ENCODE measurements around the gene GPN1.
"Not testable (repeated sequence)": the region's sequence is repeated elsewhere in the genome, so short reads cannot be mapped to it uniquely, and the experiment has no call there.

Gene GPN1

DNA sequence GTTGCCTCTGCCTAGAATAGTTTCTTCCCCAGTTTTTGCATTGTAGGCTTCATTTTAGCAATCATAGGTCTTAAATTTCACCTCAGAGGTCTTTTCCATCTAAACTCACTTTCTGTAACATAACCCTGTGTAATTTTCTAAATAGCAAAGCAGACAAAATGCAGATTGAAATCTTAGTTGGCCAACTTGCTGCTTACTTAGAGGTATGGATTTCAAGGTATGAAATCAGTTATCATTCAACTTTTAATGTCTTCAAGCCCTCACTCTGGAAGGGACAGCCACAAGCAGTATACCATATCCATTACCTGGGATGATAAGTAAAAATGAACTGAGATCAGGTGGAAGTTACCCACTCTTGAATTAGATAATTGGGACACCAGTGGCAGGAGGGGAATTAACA is 3.9 kb upstream of the GPN1 start:
- DNase-seq = no peak
- H3K27ac Mint-ChIP-seq = no peak overlapping the region
- H3K4me3 Mint-ChIP-seq = no peak overlapping the region
- no peak for TF ChIP-seq CTCF (IDR thresholded peaks at IDR 0.05)
- peaks cover 32% of the 10 kb centered on the region for H3K36me3 Mint-ChIP-seq (ENCODE audit: low read depth)
- H3K4me1 Mint-ChIP-seq = no peaks in the 10 kb centered on the region
- H3K9me3 Mint-ChIP-seq = no peaks in the 10 kb centered on the region
- H3K27me3 Mint-ChIP-seq (ENCODE audit: low read depth, poor library complexity) = no peaks in the 10 kb centered on the region

DNA sequence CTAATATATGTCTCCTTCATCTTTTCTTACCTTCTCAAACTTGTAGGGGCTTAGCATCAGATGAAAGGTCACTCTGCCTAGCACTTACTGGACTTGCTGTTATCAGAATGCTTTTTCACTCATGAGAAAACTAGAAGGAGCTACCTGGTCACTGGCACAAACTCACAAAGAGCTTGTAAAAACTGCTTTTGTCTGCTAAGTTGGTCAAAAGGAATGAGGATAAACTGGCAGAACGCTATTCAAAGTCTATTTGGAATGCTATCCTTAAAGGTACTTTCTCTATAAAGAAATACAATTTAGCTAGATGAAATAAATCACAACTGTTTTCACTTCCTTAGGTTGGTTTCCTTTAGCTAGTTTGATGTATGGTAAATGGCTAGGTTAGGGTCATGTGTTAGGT is 2.5 kb upstream of the GPN1 start:
- H3K9me3 Mint-ChIP-seq; H3K27me3 Mint-ChIP-seq (ENCODE audit: low read depth, poor library complexity); H3K27ac Mint-ChIP-seq; H3K4me3 Mint-ChIP-seq; DNase-seq: not testable (repeated sequence)
- Mint-ChIP-seq H3K4me1 (peaks cover 10% of the 10 kb centered on the region), H3K36me3 (ENCODE audit: low read depth) (peaks cover 28% of the 10 kb centered on the region)

DNA sequence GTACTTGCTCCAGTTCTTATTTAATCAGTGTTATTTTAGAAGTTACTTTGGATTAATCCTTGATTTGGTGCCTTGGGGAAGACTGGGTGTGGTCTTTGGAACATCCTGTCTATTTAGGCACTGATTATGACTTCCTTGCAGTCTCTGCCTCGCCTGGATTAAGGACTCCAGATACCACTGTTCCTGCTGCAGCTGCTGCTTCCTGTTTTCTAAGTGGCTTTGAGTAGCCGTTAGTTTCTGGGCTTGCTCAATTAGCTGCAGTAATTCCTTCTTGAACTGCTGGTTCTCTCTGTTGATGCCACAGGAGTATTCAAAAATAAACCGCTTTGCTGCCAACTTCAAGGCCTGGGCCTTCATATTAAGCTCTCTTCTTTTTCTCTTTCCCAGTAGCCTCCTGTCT is 1.9 kb upstream of the GPN1 start:
- not testable (repeated sequence) for DNase-seq; H3K27ac Mint-ChIP-seq; H3K9me3 Mint-ChIP-seq; H3K4me3 Mint-ChIP-seq; H3K27me3 Mint-ChIP-seq (ENCODE audit: low read depth, poor library complexity)
- peaks cover 10% of the 10 kb centered on the region for H3K4me1 Mint-ChIP-seq
- peaks cover 27% of the 10 kb centered on the region for H3K36me3 Mint-ChIP-seq (ENCODE audit: low read depth)

GRCh38 chr2:27627963-27628766 is 685 bp upstream of the GPN1 start:
- no peaks in the 10 kb centered on the region for H3K27me3 Mint-ChIP-seq (ENCODE audit: low read depth, poor library complexity)
- H3K4me1 Mint-ChIP-seq = peaks cover 10% of the 10 kb centered on the region
- H3K4me3 Mint-ChIP-seq = no peak overlapping the region
- no peak for TF ChIP-seq CTCF (IDR thresholded peaks at IDR 0.05)
- no peaks in the 10 kb centered on the region for H3K9me3 Mint-ChIP-seq
- DNase-seq = no peak
- H3K36me3 Mint-ChIP-seq (ENCODE audit: low read depth) = peaks cover 22% of the 10 kb centered on the region
- no peak overlapping the region for H3K27ac Mint-ChIP-seq

DNA sequence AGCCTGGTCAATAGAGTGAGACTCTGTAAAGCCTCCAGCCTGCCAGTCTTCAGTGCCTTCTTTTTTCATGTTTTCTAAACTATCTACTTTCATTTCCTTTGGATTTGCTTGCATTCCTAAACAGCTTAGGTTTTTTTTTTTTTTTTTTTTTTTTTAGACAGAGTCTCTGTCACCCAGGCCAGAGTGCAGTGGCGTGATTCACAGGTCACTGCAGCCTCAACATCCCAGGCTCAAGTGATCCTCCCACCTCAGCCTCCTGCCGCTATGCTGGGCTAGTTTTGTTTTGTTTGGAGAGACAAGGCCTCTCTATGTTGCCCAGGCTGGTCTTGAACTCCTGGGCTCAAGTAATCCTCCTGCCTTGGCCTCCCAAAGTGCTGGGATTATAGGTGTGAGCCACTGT is 1.4 kb downstream of the GPN1 start:
- not testable (repeated sequence) for H3K27me3 Mint-ChIP-seq (ENCODE audit: low read depth, poor library complexity); H3K9me3 Mint-ChIP-seq; H3K4me3 Mint-ChIP-seq; DNase-seq; H3K27ac Mint-ChIP-seq
- Mint-ChIP-seq H3K36me3 (ENCODE audit: low read depth) (peaks cover 29% of the 10 kb centered on the region), H3K4me1 (peaks cover 10% of the 10 kb centered on the region)

- no peak overlapping the region for H3K27ac Mint-ChIP-seq
- peaks cover 10% of the 10 kb centered on the region for H3K4me1 Mint-ChIP-seq
- no peaks in the 10 kb centered on the region for H3K9me3 Mint-ChIP-seq
- no peak for DNase-seq
- H3K27me3 Mint-ChIP-seq (ENCODE audit: low read depth, poor library complexity) = no peaks in the 10 kb centered on the region
- H3K36me3 Mint-ChIP-seq (ENCODE audit: low read depth) = peaks cover 57% of the 10 kb centered on the region
- no peak for TF ChIP-seq CTCF (IDR thresholded peaks at IDR 0.05)
- H3K4me3 Mint-ChIP-seq = no peak overlapping the region
These were observed 5.4 kb downstream of the GPN1 start for GRCh38 chr2:27634291-27634690.

- DNase-seq = no peak
- H3K27ac Mint-ChIP-seq = no peak overlapping the region
- no peak for TF ChIP-seq CTCF (IDR thresholded peaks at IDR 0.05)
- H3K36me3 Mint-ChIP-seq (ENCODE audit: low read depth) = peaks cover 66% of the 10 kb centered on the region
- no peaks in the 10 kb centered on the region for H3K4me1 Mint-ChIP-seq
- no peaks in the 10 kb centered on the region for H3K9me3 Mint-ChIP-seq
- no peak overlapping the region for H3K4me3 Mint-ChIP-seq
- H3K27me3 Mint-ChIP-seq (ENCODE audit: low read depth, poor library complexity) = no peaks in the 10 kb centered on the region
These were observed 7.9 kb downstream of the GPN1 start for GRCh38 chr2:27636766-27637165.

Measured in nephron progenitor cell (in vitro differentiated cells).